ENCODE measurements around the gene ASAH2.

The ASAH2 gene

GRCh38 chr10:50291261-50291850 is 40.0 kb upstream of the ASAH2 start:
- H3K9me3 ChIP-seq: no peaks in the 10 kb centered on the region
- TF ChIP-seq CTCF (IDR thresholded peaks at IDR 0.05; ENCODE audit: low read depth, low read length): peak; percentile 38
- H3K4me3 ChIP-seq (ENCODE audit: low read depth, low read length): no peak overlapping the region
- H3K36me3 ChIP-seq: no peaks in the 10 kb centered on the region
- peaks cover 2% of the 10 kb centered on the region; the same call in 1 of the 2 replicates for H3K27me3 ChIP-seq
- no peaks in the 10 kb centered on the region for H3K4me1 ChIP-seq
- DNase-seq: no peak

- no peak for DNase-seq
- no peak for TF ChIP-seq CTCF (IDR thresholded peaks at IDR 0.05; ENCODE audit: low read depth, low read length)
- Histone ChIP-seq H3K9me3 (no peaks in the 10 kb centered on the region), H3K27me3 (peaks cover 2% of the 10 kb centered on the region), H3K36me3 (no peaks in the 10 kb centered on the region), H3K4me1 (no peaks in the 10 kb centered on the region), H3K4me3 (ENCODE audit: low read depth, low read length) (no peak overlapping the region)
Measured at GRCh38 chr10:50289196-50289595, 37.9 kb upstream of the ASAH2 start.

GRCh38 chr10:50286996-50287803 is 35.9 kb upstream of the ASAH2 start:
- Histone ChIP-seq H3K9me3 (no peaks in the 10 kb centered on the region), H3K4me3 (ENCODE audit: low read depth, low read length) (no peak overlapping the region), H3K27me3 (peaks cover 2% of the 10 kb centered on the region), H3K4me1 (no peaks in the 10 kb centered on the region), H3K36me3 (no peaks in the 10 kb centered on the region)
- no peak for DNase-seq
- TF ChIP-seq CTCF (IDR thresholded peaks at IDR 0.05; ENCODE audit: low read depth, low read length): no peak

GRCh38 chr10:50286517-50286916 is 35.2 kb upstream of the ASAH2 start:
- Histone ChIP-seq H3K4me1 (no peaks in the 10 kb centered on the region), H3K36me3 (no peaks in the 10 kb centered on the region), H3K27me3 (peaks cover 2% of the 10 kb centered on the region), H3K9me3 (no peaks in the 10 kb centered on the region), H3K4me3 (ENCODE audit: low read depth, low read length) (no peak overlapping the region)
- no peak for TF ChIP-seq CTCF (IDR thresholded peaks at IDR 0.05; ENCODE audit: low read depth, low read length)
- DNase-seq: no peak

- H3K4me3 ChIP-seq (ENCODE audit: low read depth, low read length): no peak overlapping the region
- H3K36me3 ChIP-seq: no peaks in the 10 kb centered on the region
- no peak for DNase-seq
- no peaks in the 10 kb centered on the region for H3K4me1 ChIP-seq
- TF ChIP-seq CTCF (IDR thresholded peaks at IDR 0.05; ENCODE audit: low read depth, low read length): no peak
- H3K9me3 ChIP-seq: no peaks in the 10 kb centered on the region
- no peaks in the 10 kb centered on the region; the same call in none of the 2 replicates for H3K27me3 ChIP-seq
Measured at GRCh38 chr10:50281967-50282522, 30.7 kb upstream of the ASAH2 start.

Measured in BE2C (cell line).